ENCODE data around the gene SH2B3.
"Not testable (repeated sequence)": the region's sequence is repeated elsewhere in the genome, so short reads cannot be mapped to it uniquely, and the experiment has no call there.

Gene SH2B3

DNA sequence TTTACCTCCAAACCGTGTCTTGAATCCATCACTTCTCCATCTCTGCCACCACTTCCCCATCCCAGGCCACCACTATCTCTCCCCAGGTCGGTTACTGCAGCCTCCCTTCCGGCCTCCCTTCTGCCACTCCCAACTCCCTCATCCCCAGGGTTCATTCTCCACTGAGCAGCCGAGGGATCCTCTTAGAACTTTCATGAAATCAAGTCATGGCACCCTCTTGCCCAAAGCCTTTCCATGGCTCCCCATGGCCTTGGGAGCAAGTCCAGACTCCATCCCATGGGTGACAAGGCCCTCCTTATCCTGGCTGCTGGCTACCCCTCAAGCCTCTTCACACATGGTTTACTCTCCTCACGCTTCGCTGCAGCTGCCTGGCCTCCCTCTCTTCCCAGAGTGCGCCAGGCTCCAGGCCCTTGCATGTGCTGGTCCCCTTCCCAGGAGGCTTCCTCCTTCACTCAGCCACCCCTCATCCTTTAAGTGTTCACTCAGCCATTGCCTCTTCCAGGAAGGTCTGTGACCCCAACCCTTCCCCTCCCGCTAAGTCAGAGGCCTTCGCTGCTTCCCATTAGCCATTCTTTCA lies 17.9 kb upstream of the SH2B3 start:
- no peak for DNase-seq (ENCODE audit: low read depth, low spot score)

DNA sequence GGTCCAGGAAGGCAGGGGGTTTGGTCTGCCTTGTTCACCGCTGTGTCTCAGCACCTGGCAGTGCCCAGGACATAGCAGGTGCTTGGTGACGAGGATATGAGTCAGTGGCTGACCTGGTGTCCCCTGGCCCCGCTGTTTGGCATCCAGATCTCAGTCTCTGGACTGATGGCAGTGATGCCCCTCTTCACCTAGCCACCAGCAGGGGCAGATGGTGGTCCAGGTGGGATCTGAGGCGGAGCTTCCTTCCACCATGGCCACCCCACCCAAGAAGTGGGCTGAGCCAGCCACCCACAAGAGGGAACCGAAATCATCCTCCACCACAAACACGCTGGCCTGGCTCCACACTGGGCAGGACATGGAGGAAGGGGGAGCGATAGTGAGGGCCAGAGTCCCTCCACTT lies 16.1 kb upstream of the SH2B3 start:
- no peak for DNase-seq (ENCODE audit: low read depth, low spot score)

DNA sequence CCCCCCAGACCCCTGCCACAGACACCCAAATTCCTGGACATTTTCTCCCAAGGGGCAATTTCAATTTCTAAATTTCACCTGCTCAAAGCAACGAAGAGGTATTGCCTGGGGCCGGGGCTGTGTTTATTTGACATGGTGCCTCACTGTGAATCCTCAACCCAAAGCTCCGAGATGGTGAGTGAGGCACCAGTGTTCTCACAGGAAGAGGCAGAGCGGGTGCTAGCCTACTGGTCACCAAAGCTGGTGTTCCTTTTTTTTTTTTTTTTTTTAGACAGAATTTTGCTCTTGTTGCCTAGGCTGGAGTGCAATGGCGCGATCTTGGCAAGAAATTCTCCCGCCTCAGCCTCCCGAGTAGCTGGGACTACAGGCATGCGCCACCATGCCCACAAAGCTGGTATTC lies 14.8 kb upstream of the SH2B3 start:
- no peak for DNase-seq (ENCODE audit: low read depth, low spot score)

DNA sequence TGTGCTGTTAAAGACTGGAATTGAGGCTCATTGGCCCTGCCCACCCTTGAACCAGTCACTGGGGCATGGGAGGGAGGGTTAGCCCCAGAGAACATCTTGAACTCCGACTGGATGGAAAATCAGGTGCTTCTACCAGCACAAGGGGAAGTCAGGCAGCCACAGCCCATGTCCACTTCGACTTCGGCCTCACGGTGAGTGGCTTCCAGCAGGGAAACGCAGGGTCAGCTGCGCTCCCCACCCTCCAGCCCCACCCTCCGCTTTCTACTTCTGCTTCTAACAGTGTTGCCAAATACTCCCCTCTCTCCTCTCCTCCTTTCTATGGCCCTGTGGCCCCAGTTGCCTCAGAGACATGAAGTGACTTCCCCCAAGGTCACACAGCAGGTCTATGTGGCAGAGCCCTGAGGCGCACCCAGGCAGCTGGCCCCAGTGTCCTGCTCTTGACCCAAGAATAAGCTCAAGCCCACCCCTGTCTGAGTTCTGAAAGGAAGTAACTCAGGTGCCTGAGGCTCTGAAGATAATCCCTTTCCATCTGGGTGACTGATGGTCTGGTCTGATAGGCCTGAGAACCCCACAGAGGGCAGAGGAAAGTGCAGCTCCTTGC lies 11.9 kb upstream of the SH2B3 start:
- no peak for DNase-seq (ENCODE audit: low read depth, low spot score)

DNA sequence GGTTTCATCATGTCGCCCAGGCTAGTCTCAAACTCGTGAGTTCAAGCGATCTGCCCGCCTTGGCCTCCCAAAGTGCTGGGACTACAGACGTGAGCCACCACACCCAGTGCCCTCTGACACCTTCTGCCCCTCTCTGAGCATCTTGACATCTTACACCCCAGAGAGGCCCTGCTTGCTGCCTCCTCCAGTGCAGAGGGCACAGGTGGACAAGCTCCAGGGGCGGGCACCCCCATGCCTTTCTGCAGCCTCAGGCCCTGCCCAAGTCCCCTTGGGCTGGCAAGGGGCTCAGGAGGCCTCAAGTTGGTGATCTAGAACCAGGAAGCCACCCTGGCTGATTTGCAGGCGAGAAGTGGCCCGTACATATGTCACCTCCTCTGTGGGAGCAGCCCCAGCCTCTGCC lies 11.2 kb upstream of the SH2B3 start:
- no peak for DNase-seq (ENCODE audit: low read depth, low spot score)

DNA sequence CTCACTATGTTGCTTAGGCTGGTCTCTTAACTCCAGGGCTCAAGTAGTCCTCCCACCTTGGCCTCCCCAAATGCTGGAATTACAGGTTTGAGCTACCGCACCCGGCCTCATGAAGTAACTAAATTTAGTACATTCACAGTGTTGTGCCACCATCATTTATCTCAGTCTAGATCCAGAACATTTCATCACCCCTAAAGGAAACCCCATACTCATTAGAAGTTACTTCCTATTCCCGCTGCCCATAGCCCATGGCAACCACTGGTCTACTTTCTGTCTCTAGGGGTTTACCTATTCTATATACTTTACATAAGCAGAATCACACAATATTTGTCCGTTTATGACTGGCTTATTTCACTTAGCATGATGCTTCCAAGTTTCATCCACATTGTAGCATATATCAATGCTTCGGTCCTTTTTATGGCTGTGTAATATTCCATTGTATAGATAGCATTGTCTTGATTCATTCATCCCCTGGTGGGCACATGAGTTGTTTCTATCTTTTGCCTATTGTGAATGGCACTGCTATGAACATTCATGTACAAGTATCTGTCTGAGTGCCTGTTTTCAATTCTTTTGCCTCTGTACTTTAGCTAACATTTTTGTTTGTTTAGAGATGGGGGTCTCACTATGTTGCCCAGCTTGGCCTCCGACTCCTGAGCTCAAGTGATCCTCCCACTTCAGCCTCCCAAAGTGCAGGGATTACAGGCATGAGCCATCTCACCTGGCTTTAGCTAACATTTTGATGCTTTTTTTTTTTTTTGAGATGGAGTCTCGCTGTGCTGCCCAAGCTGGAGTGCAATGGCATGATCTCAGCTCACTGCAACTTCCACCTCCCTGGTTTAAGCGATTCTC lies 10.2 kb upstream of the SH2B3 start:
- DNase-seq (ENCODE audit: low read depth, low spot score) = no peak

DNA sequence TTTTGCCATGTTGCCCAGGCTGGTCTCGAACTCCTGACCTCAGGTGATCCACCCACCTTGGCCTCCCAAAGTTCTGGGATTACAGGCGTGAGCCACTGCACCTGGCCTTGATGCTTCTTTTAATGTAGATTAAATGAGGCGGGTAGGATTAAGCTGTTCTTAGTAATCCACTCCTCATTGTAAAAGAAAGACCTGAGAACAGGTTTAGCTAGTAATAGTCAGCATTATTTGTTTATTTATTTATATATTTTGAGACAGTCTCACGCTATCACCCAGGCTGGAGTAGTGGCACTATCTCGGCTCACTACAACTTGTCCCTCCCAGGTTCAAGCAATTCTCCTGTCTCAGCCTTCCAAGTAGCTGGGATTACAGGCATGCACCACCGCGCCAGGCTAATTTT lies 9.5 kb upstream of the SH2B3 start:
- DNase-seq (ENCODE audit: low read depth, low spot score) = not testable (repeated sequence)

DNA sequence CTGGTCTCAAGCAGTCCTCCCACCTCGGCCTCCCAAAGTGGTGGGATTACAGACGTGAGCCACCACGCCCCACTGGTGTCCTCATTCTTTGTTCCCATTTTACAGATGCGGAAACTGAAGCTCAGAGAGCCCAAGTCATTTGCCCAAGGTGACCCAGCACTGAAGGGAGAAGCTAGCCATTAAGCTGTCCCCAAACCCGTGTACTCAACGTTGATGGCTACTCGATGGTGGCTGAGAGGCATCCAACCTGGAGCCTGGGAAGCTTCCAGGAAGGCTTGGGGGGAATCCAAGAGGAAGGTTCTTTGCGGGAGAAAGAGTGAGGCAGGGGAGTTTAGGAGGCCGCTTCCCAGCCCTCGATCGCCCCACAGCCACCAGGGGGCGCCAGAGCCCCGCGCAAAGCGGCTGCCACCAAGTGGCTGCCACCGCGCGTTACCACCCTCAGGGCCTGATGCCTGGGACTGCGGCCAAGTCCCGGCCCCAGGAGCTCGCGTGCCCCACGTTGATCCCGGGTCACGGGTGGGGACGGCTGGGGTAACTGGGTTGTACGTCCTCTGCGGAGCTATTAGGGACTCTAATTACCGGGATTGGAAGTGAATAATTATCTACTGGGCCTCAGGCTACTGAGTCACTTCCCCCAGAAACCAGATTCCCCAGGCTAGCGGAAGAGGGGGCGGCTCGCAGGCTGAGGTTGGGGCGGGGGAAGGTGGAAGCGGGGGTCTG lies 8.8 kb upstream of the SH2B3 start:
- peak; percentile 55 for DNase-seq (ENCODE audit: low read depth, low spot score)

DNA sequence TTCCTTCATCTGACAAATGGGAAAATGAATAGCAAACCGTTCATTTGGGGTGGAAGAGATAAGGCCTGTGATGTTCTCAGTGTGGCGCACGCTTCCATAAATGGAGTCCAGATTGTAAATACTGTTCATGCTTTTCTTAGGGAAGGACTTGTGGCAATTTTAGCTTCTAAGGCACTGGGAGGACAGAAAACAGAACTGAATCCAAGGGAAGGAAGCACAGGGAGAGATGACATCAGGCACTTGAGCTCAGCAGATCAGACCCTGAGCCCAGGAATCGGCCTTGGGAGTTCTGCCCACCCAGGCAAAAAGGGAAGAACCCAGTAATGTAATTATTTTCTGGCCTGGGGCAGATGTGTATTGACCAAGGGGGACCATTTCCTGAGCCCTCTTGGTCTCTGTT lies 7.2 kb upstream of the SH2B3 start:
- no peak for DNase-seq (ENCODE audit: low read depth, low spot score)

DNA sequence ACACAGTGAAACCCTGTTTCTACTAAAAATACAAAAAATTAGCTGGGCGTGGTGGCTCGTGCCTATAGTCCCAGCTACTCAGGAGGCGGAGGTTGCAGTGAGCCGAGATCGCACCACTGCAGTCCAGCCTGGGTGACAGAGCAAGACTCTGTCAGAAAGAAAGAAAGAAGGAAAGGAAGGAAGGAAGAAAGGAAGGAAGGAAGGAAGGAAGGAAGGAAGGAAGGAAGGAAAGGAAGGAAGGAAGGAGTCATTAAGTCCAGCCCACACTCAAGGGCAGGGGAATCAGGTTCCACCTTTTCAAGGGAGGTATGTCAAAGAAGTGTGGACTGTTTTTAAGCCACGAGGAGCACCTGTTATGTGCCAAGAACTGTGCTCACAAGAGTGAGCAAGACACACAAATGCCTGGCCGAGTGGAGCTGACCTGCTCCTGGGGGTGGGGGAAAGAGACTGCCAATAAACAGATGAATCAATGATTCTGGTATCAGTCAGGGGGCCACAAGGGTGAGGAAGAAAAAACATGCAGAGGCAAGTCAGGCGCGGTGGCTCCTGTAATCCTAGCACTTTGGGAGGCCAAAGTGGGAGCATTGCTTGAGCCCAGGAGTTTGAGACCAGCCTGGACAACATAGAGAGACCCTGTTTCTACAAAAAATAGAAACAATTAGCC lies 5.8 kb upstream of the SH2B3 start:
- DNase-seq (ENCODE audit: low read depth, low spot score) = not testable (repeated sequence)

DNA sequence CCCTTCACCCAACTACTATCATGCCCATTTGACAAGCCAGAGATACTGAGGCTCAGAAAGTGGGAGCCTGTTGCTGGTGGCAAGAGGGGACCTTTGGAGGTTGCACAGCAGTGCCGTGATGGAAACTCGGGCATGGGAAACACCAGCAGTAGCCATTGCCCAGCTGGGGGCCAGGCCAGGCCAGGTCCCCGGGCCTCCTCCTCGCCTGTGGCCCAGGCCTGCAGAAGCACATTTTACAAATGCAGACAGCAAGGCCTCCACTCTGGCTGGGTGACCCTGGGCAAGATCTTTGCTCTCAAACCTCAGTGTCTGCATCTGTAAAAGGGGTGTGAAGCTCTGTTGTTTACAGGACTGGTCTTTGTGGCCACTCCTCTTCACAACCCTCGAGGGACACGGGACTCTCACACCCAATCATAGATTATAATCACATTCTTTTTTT lies 4.5 kb upstream of the SH2B3 start:
- no peak for DNase-seq (ENCODE audit: low read depth, low spot score)

DNA sequence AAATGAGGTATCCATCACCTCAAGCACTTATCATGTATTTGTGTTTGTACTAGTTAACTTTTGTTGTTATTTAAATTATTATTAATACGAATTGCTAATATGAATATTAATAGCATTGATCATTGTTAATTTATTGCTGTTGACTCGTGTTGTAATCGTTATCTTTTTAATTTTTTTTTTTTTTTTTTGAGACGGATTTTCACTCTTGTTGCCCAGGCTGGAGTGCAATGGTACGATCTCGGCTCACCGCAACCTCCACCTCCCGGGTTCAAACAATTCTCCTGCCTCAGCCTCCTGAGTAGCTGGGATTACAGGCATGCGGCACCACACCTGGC lies 3.3 kb upstream of the SH2B3 start:
- DNase-seq (ENCODE audit: low read depth, low spot score) = not testable (repeated sequence)

DNA sequence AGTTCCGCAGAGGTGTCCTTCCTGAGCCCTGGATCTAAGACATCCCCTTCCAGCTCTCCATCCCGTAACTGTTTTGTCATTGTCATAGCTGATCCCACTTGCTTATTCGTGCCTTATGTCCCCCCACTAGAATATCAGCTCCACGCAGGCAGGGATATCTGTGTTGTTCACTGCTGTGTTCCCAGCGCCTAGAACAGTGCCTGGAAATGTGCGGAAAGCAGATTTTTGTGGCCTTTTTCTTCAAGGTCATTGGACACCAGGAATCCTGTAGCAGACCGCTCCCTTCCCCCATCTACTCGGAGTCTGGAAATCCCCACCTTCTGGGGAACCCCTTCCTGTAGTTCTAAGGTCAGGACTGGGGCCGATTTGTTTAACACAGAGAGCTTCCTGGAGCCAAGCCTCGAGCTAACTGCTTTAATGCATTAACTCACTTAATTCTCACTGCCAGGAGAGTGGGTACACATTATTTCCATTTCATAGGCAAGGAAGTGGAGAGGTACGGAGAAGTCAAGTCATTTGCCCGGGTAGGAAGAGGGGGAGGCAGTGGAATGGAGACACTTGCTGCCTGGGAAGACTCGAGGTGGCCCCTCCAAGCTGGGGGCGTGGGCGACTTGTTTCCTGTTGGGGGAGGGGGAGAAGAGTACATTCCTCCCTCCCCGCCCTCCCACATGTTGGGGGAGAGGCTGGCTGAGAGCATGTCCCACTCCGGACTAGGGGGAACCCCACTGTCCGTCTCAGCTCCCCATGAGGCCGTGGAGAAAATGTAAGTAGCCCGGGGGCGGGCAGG lies 1.2 kb upstream of the SH2B3 start:
- DNase-seq (ENCODE audit: low read depth, low spot score) = no peak

DNA sequence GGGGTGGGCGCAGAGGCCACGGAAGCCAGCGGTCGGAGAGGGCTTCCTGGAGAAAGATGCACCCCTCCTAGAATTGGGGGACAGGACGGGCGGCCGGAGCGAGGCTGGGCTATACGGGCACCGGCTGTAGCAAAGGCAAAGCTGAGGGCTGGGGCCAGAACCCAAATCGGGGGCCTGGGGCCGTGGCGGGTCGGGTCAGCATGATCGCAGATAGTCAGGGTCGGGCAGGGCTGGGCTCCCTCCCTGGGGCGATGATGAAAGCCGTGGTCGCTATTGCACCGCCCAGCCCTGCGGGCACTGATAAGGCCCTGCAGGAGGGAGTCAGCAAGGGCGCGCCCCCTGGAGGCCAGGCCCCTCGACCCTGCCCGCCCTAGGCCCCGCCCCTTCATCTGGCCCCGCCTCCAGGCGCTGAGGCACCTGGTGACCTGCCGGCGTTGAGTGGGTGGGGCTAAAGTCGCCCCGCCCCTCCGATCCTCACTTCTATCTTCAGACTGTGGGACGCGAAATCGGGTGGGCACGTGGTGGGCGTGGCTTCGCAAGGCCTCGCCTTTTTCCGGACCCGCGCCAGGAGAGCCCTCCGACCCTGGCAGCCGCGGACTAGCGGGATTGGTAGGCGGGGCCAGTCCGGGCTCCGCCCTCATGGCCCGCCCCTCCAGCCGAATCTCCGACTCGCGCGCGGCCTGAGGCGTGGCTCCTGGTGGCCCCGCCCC lies 419 bp upstream of the SH2B3 start:
- DNase-seq (ENCODE audit: low read depth, low spot score) = peak; percentile 80

DNA sequence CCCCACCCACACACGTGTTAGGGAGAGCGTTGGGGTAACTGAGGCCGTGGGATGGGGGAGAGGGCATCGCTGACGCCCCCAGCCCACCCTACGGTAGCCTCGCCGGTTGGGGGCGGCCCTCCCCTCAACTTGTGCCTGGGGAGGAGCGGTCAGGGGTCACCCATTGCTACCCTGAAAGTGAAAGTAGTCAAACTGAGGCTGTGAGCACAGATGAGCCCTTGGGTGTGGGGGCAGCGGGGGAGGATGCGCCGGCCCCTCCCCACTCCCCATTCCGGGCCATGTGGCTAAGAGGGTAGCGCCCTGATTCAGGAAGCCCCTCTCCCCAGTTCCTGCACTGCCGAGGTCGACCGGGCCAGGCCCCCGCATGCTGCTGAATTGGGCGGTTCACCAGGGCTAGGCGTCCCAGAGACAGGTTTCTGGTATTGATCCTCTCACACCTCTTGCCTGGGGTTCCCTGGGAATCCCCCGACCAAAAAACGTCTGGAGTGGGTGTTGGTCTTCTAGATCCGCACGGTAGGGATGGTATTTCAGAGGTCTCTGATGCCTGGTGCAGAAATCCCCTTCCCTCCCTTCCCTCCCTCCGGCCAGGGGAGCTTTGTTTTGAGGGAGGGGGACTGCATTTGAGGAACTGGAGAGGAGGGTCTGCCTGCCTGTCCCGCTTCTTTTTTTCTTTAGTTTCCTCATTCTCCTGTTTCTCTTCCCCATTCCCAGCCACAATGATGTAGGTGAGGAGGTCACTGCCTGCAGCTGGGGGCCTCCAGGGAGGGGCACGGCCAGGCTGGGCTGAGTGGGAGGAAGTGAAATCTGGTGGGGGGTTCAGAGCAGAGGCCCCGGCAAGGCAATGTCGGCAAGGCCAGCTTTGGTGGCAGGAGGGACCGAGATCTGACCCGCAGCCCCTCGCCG lies 1.0 kb downstream of the SH2B3 start:
- DNase-seq (ENCODE audit: low read depth, low spot score) = no peak

DNA sequence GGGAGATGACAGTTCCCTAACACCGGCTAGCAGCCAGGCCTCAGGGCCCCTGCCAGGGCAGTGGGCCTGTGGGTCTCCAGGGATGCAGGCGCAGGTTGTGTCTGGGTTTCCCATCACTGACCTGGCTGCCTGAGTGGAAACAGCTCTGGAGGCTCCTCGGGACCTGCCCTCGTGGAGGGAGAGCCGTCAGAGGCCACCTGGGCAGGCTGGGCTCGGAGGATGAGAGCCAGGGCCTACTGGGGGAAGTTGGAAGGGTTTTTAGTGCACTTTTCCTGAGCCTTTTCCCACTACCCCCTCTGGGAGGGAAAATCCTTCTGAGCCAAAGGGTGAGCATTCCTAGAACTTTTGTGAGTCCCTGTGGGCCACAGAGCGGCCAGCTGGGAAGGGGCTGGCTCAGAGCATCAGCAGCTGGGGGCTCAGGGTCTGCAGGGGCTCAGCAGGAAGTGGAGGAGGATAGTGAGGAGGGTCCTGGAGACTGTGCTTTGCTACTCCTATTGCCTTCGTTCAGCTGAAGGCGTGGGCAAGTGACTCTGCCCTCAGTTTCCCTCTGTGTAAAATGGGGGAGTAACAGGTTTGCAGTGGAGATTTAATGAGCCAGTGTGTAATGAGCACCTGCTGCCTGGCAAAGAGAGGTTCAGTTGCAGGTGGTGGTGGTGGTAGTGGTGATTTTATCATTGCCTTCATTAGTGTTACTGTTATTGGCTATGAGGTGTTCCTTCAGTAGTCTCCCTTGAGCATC lies 1.8 kb downstream of the SH2B3 start:
- DNase-seq (ENCODE audit: low read depth, low spot score) = no peak

DNA sequence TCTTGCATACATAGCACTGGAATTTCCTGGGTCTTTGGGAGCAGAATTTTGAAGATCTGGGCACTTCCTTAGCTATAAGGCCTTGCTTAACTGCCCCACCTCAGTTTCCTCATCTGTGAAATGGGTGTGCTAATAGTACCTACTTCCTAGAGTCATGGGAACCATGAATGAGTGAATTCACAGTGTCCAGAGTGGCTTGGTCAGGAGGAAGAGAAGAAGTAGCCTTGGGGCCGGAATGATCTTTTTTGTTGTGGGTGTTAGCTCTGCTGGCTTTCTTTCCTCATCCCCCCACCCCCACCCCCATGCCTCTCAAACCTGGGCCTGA lies 2.4 kb downstream of the SH2B3 start:
- DNase-seq (ENCODE audit: low read depth, low spot score) = no peak

DNA sequence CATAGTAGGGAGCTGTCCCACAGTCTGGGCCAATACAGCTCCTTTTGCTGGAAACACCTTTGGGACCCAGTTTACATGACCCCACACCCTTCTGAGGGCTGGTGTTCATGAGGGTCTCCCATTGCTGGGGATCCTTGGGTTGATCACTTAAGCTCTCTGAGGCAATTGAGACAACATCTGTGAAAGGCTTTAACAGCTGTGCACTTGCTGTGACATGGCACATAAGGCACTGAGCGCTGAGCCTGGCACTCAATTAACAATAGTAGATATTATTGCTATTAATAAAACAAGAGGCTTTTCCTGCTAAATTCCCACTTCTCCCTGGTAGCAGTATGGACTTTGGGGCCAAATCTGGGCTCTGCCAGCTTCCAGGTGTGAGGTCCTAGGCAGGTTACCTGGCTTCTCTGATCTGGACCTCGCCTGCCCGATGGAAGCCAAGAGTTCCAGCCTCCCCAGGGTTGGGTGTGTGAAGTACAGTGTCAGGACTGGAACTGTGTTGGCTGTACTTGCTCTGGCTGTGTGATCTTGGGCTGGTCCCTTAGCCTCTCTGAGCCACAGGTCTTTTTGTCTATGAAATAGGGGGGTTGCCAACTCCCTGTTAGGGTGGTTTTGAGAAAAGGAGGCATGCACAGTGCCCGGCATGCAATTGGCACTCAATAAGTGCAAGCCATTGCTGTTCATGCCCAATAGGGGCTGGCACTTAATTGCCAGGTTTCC lies 3.1 kb downstream of the SH2B3 start:
- DNase-seq (ENCODE audit: low read depth, low spot score) = no peak

Data from brain pericyte (primary cell).